ENCODE measurements around the gene DNAJC11. TPM values are rescaled to one million over a fixed set of nuclear protein-coding genes. Genes with fewer than 3 reads are reported as not detected.

Gene DNAJC11
- total RNA-seq, 6 donors from 2014 or later, result 35.9 to 44.0 (median 38.2) TPM

- H3K27ac ChIP-seq, result no peak overlapping the region
- no peak for ATAC-seq (ENCODE audit: low FRiP score in 2 of 2)
- H3K9me3 ChIP-seq, result no peaks in the 10 kb centered on the region
- H3K27me3 ChIP-seq, result no peaks in the 10 kb centered on the region
- no peaks in the 10 kb centered on the region for H3K4me1 ChIP-seq
- H3K4me3 ChIP-seq, result no peak overlapping the region
- 86 to 87% methylated on average over 6 of the region's 6 CpGs for WGBS, 2 donors
- DNase-seq, result no peak
- TF ChIP-seq POLR2AphosphoS5 (IDR thresholded peaks at IDR 0.05) (no peak), EP300 (IDR thresholded peaks at IDR 0.05) (no peak), POLR2A (IDR thresholded peaks at IDR 0.05) (no peak), CTCF (IDR thresholded peaks at IDR 0.05) (no peak)
- H3K36me3 ChIP-seq, result no peaks in the 10 kb centered on the region
These were observed 29.3 kb upstream of the DNAJC11 start for GRCh38 chr1:6730880-6731279.

DNA sequence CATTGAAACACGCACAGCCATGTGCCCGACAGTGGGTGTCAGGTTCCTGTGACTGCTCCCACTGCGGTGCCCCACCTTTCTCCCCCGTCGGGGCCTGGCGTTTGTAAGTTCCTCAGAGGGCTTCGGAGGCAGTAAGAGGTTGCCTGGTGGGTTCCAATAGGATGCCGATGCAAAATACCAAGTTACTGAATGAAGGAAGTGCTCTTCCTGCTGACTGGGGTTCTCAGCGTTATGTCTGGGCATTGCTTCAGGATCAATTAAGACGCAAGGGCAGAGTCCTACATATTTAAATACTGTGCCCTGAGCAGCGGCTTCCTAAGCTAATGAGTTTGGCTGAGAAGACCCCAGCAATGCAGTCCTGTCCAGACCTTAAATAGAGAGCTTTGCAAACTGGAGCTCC is 28.9 kb upstream of the DNAJC11 start:
- ATAC-seq (ENCODE audit: low FRiP score in 2 of 2) (no peak), DNase-seq (no peak)
- Histone ChIP-seq H3K9me3 (no peaks in the 10 kb centered on the region), H3K36me3 (no peaks in the 10 kb centered on the region), H3K27me3 (no peaks in the 10 kb centered on the region), H3K27ac (no peak overlapping the region), H3K4me1 (no peaks in the 10 kb centered on the region), H3K4me3 (no peak overlapping the region)
- 23 to 40% methylated on average over 11 of the region's 11 CpGs for WGBS, 2 donors
- TF ChIP-seq POLR2AphosphoS5 (IDR thresholded peaks at IDR 0.05) (no peak), EP300 (IDR thresholded peaks at IDR 0.05) (no peak), POLR2A (IDR thresholded peaks at IDR 0.05) (no peak), CTCF (IDR thresholded peaks at IDR 0.05) (no peak)

GRCh38 chr1:6727535-6727934 is 25.9 kb upstream of the DNAJC11 start:
- Histone ChIP-seq H3K27ac (no peak overlapping the region), H3K4me3 (no peak overlapping the region), H3K9me3 (no peaks in the 10 kb centered on the region), H3K27me3 (no peaks in the 10 kb centered on the region), H3K36me3 (no peaks in the 10 kb centered on the region), H3K4me1 (no peaks in the 10 kb centered on the region)
- WGBS, 2 donors, result 36 to 37% methylated on average over 6 of the region's 6 CpGs
- DNase-seq, result peak in 1 of 2 donors; percentile 36
- TF ChIP-seq POLR2A (IDR thresholded peaks at IDR 0.05) (no peak), CTCF (IDR thresholded peaks at IDR 0.05) (peak; percentile 49 to 88 (median 72)), EP300 (IDR thresholded peaks at IDR 0.05) (no peak), POLR2AphosphoS5 (IDR thresholded peaks at IDR 0.05) (no peak)
- peak in 1 of 2 donors; percentile 72 for ATAC-seq (ENCODE audit: low FRiP score in 2 of 2)

GRCh38 chr1:6726253-6726652 is 24.6 kb upstream of the DNAJC11 start:
- 87 to 93% methylated on average over 6 to 7 of the region's 7 CpGs for WGBS, 2 donors
- ATAC-seq (ENCODE audit: low FRiP score in 2 of 2) (no peak), DNase-seq (no peak)
- Histone ChIP-seq H3K4me1 (no peaks in the 10 kb centered on the region), H3K9me3 (no peaks in the 10 kb centered on the region), H3K27me3 (no peaks in the 10 kb centered on the region), H3K36me3 (no peaks in the 10 kb centered on the region), H3K27ac (no peak overlapping the region), H3K4me3 (no peak overlapping the region)
- TF ChIP-seq CTCF (IDR thresholded peaks at IDR 0.05), result no peak
- TF ChIP-seq EP300 (IDR thresholded peaks at IDR 0.05), result no peak
- TF ChIP-seq POLR2AphosphoS5 (IDR thresholded peaks at IDR 0.05), result no peak
- no peak for TF ChIP-seq POLR2A (IDR thresholded peaks at IDR 0.05)

DNA sequence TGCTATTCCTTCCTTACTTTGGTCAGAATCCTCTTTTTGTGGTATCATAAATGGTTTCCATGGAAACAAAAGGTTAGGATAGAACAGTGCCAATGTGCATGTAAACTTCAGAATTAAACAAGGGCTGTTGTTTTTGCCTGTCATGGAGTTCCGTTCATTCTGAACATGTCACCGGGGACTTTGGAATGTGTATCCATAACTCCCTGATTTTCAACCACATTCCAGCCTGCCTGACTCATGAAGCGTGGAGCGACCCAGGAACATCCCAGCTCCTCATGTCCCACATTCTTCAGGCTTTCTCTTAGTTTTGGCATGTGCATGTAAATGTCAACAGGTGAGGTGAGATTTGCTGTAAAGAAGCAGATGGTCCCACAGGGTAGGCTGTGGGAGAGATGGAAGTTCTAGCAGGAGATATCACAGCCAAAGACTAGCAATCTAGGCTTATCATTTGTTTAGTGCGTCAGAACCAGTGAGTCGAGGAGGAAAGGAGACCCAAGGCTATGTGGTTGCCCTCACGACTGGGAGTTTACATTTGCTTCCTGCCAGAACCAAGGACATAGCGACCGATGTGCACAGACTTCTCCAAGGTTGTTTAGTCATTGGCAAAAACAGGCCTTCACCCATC is 23.0 kb upstream of the DNAJC11 start:
- ATAC-seq (ENCODE audit: low FRiP score in 2 of 2) (no peak), DNase-seq (no peak)
- Histone ChIP-seq H3K27ac (no peak overlapping the region), H3K4me3 (no peak overlapping the region), H3K27me3 (no peaks in the 10 kb centered on the region), H3K36me3 (no peaks in the 10 kb centered on the region), H3K4me1 (no peaks in the 10 kb centered on the region), H3K9me3 (no peaks in the 10 kb centered on the region)
- WGBS, 2 donors, result 69 to 72% methylated on average over 9 of the region's 9 CpGs
- no peak for TF ChIP-seq EP300 (IDR thresholded peaks at IDR 0.05)
- TF ChIP-seq POLR2AphosphoS5 (IDR thresholded peaks at IDR 0.05), result no peak
- TF ChIP-seq POLR2A (IDR thresholded peaks at IDR 0.05), result no peak
- no peak for TF ChIP-seq CTCF (IDR thresholded peaks at IDR 0.05)
